ENCODE measurements around the gene CPSF4L.

CPSF4L gene

GRCh38 chr17:73291260-73291801, 29.7 kb upstream of the CPSF4L start:
- H3K4me3 ChIP-seq (ENCODE audit: low read depth, low read length), result no peak overlapping the region
- no peak for TF ChIP-seq CTCF (IDR thresholded peaks at IDR 0.05; ENCODE audit: insufficient read depth, low read length, missing control alignments)
- ChIA-PET POLR2A (interaction anchor here (1.0 to 1.8 kb wide), 3 partner anchors 11 to 19 kb away, joined by 3 to 14 read pairs (median 6); partner anchors contain the start of gene CDC42EP4), CTCF (interaction anchor here (1.1 to 3.0 kb wide), 6 partner anchors 14 to 564 kb away, joined by 3 to 17 read pairs (median 8); partner anchors contain the start of gene CDC42EP4)
- DNase-seq (ENCODE audit: low read depth, low spot score), result no peak

- ChIA-PET POLR2A (interaction anchor here (0.6 to 1.8 kb wide), 3 partner anchors 11 to 20 kb away, joined by 3 to 14 read pairs (median 6); partner anchors contain the start of gene CDC42EP4), CTCF (interaction anchor here (0.9 to 3.0 kb wide), 9 partner anchors 9 to 563 kb away, joined by 3 to 17 read pairs (median 4); partner anchors contain the start of gene CDC42EP4)
- DNase-seq (ENCODE audit: low read depth, low spot score), result no peak
- H3K4me3 ChIP-seq (ENCODE audit: low read depth, low read length), result no peak overlapping the region
- no peak for TF ChIP-seq CTCF (IDR thresholded peaks at IDR 0.05; ENCODE audit: insufficient read depth, low read length, missing control alignments)
Observed at GRCh38 chr17:73290399-73291259, 28.9 kb upstream of the CPSF4L start.

- TF ChIP-seq CTCF (IDR thresholded peaks at IDR 0.05; ENCODE audit: insufficient read depth, low read length, missing control alignments), result no peak
- no peak overlapping the region for H3K4me3 ChIP-seq (ENCODE audit: low read depth, low read length)
- POLR2A ChIA-PET, result no interaction called here
- CTCF ChIA-PET, result interaction anchor here (0.9 to 3.0 kb wide), 6 partner anchors 8 to 50 kb away, joined by 3 to 17 read pairs (median 4); partner anchors contain the start of gene CDC42EP4
- DNase-seq (ENCODE audit: low read depth, low spot score), result no peak
Observed at GRCh38 chr17:73289549-73290254, 28.0 kb upstream of the CPSF4L start.

GRCh38 chr17:73288534-73289302, 27.0 kb upstream of the CPSF4L start:
- DNase-seq (ENCODE audit: low read depth, low spot score), result no peak
- ChIA-PET CTCF (interaction anchor here (1.1 to 2.1 kb wide), 2 partner anchors 33 to 81 kb away, joined by 3 to 6 read pairs; no protein-coding TSS in a partner anchor), POLR2A (no interaction called here)
- TF ChIP-seq CTCF (IDR thresholded peaks at IDR 0.05; ENCODE audit: insufficient read depth, low read length, missing control alignments), result no peak
- H3K4me3 ChIP-seq (ENCODE audit: low read depth, low read length), result no peak overlapping the region

GRCh38 chr17:73286863-73287296, 25.2 kb upstream of the CPSF4L start:
- ChIA-PET CTCF (interaction anchor here (2.1 kb wide), 1 partner anchor 83 kb away, joined by 6 read pairs; no protein-coding TSS in a partner anchor), POLR2A (no interaction called here)
- no peak for TF ChIP-seq CTCF (IDR thresholded peaks at IDR 0.05; ENCODE audit: insufficient read depth, low read length, missing control alignments)
- no peak for DNase-seq (ENCODE audit: low read depth, low spot score)
- H3K4me3 ChIP-seq (ENCODE audit: low read depth, low read length), result no peak overlapping the region
